ENCODE results near the gene RACK1. TPM values are rescaled to one million over a fixed set of nuclear protein-coding genes. Genes with fewer than 3 reads are reported as not detected.

The RACK1 gene
- total and polyA plus RNA-seq, 2 donors (not counting 3 experiments of a cell fraction or from before 2014, with no cell fraction given), result 1,910 to 5,629 TPM

DNA sequence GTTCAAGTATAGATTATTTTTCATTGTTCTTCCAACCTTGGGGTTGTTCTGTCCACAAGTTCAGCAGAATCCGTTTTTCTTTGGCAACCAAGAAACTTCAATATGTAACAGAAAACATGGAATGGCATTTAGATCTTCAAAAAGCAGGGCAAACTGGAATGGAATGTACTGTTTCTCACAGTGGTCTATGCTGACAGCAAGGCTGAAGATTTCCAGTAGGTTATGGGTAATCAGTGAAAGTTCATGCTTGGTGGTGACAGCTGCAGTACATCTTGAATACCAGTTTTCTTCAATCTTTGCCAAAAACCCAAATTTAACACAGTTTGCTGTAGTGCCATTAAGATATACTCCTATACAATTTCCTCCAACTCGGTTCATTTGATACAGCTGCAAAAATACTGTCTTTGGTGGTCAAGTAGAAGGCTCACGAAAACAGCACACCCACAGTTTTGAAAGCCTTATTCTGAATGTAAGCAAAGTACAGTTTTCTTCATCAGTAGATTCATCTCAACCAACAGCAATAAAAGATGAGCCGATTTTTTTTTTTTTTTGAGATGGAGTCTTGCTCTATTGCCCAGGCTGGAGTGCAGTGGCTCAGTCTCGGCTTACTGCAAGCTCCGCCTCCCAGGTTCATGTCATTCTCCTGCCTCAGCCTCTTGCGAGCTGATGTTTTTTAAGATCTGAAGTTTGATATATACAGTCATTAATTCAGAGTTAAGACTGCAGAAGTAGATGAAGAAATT, 12.3 kb upstream of the RACK1 start:
- H3K9me1 ChIP-seq (replicated peaks; ENCODE audit: control insufficient read depth, extremely low read depth, insufficient read depth, low read length), result no peaks in the 10 kb centered on the region
- TF ChIP-seq EZH2 (IDR thresholded peaks at IDR 0.05; ENCODE audit: borderline replicate concordance, low read depth, low read length, severe bottlenecking) (no peak), POLR2A (IDR thresholded peaks at IDR 0.05; ENCODE audit: low read depth, low read length) (no peak), GATA2 (IDR thresholded peaks at IDR 0.05; ENCODE audit: insufficient read depth, insufficient read length, low read depth, low read length) (no peak), MAX (IDR thresholded peaks at IDR 0.05; ENCODE audit: insufficient read depth, insufficient read length) (no peak), POLR2AphosphoS5 (IDR thresholded peaks at IDR 0.05; ENCODE audit: insufficient read depth, low read depth, low read length) (no peak), JUN (IDR thresholded peaks at IDR 0.05; ENCODE audit: borderline replicate concordance, insufficient read depth, insufficient read length, low read depth) (no peak), FOS (IDR thresholded peaks at IDR 0.05; ENCODE audit: borderline replicate concordance, insufficient read depth, low read length) (no peak), MYC (IDR thresholded peaks at IDR 0.05; ENCODE audit: low read depth, low read length) (no peak)
- TF ChIP-seq, protein P1, sequence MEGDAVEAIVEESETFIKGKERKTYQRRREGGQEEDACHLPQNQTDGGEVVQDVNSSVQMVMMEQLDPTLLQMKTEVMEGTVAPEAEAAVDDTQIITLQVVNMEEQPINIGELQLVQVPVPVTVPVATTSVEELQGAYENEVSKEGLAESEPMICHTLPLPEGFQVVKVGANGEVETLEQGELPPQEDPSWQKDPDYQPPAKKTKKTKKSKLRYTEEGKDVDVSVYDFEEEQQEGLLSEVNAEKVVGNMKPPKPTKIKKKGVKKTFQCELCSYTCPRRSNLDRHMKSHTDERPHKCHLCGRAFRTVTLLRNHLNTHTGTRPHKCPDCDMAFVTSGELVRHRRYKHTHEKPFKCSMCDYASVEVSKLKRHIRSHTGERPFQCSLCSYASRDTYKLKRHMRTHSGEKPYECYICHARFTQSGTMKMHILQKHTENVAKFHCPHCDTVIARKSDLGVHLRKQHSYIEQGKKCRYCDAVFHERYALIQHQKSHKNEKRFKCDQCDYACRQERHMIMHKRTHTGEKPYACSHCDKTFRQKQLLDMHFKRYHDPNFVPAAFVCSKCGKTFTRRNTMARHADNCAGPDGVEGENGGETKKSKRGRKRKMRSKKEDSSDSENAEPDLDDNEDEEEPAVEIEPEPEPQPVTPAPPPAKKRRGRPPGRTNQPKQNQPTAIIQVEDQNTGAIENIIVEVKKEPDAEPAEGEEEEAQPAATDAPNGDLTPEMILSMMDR (IDR thresholded peaks at IDR 0.05; ENCODE audit: extremely low read depth in 1 of 2, insufficient read depth in 1 of 2, low read depth in 1 of 2, low read length in 2 of 2), result no peak
- intact Hi-C loops (cut with micrococcal nuclease) (no loop called here), dilution Hi-C loops (cut with MboI; ENCODE audit: extremely low pct_ligation_motif_present, low sequenced_read_pairs) (no loop called here)
- H3K36me3 ChIP-seq (ENCODE audit: control insufficient read depth in 2 of 2, extremely low read depth in 1 of 2, insufficient read depth in 2 of 2, low read length in 2 of 2), result peaks cover 2 to 7% of the 10 kb centered on the region in 2 experiments
- CTCF ChIA-PET, result interaction anchor here (1.1 kb wide), 1 partner anchor 65 kb away, joined by 3 read pairs; no protein-coding TSS in a partner anchor
- peaks cover 2% of the 10 kb centered on the region for H4K20me1 ChIP-seq (replicated peaks; ENCODE audit: control insufficient read depth, extremely low read depth, insufficient read depth, low read length)
- no peak overlapping the region for H3K9ac ChIP-seq (replicated peaks; ENCODE audit: extremely low read depth, insufficient read depth, low read length)
- H3K9me3 ChIP-seq (replicated peaks; ENCODE audit: control insufficient read depth, insufficient read depth, low read length), result no peaks in the 10 kb centered on the region
- H3K4me1 ChIP-seq (ENCODE audit: control insufficient read depth, extremely low read depth, insufficient read depth, low read length), result peaks cover 23% of the 10 kb centered on the region
- H3K27me3 ChIP-seq (ENCODE audit: control insufficient read depth in 2 of 2, insufficient read depth in 2 of 2, low read length in 2 of 2), result no peaks in the 10 kb centered on the region
- DNase-seq (ENCODE audit: low read depth, low spot score), result no peak
- no peak overlapping the region for H2AFZ ChIP-seq (ENCODE audit: low read depth, low read length)
- H3K4me2 ChIP-seq (ENCODE audit: insufficient read depth, low read length), result no peak overlapping the region
- no peak for FAIRE-seq
- H3K4me3 ChIP-seq (replicated peaks in 1 of 3; ENCODE audit: insufficient read depth in 1 of 3, low read depth in 1 of 3, low read length in 3 of 3), result no peak overlapping the region
- POLR2A ChIA-PET, result interaction anchor here (1.5 kb wide), 1 partner anchor 12 kb away, joined by 5 read pairs; the partner anchor contains the start of gene RACK1
- H3K79me2 ChIP-seq (ENCODE audit: control insufficient read depth, insufficient read depth, low read length), result peaks cover 91% of the 10 kb centered on the region
- H3K27ac ChIP-seq (ENCODE audit: insufficient read depth, low read depth, low read length), result no peak overlapping the region
- no TSS peak for BruUV-seq (replicated peaks)

All from endothelial cell of umbilical vein (primary cell).